HepG2 (cell line): ENCODE results near the gene KATNB1. TPM values are rescaled to one million over a fixed set of nuclear protein-coding genes. Genes with fewer than 3 reads are reported as not detected.

Experiments
- ATAC-seq: fragments of 200-7000 bp; cut with Tn5 transposase; 3 replicates; pipeline ENCODE4 v1.9.1; 2020; ENCODE audit warnings: mild to moderate bottlenecking, moderate library complexity
- BruUV-seq: library from RNA; stranded (reverse); fragments of 400-500 nt; replicated peaks from 2 replicates; lab custom pipeline; 2021; lab: Mats Ljungman, UMichigan
- CTCF ChIA-PET: fragments of 300-600 bp; formaldehyde crosslinking; extraction: SDS; loops from one replicate; lab custom pipeline; 2021; ENCODE audit warnings: low total read pairs, inconsistent platforms, low intra/inter-chr PET ratio; lab: Yijun Ruan, JAX
- POLR2A ChIA-PET: fragments of 350-600 bp; sonication (Branson Sonifier 250); formaldehyde crosslinking; loops from one replicate; lab custom pipeline; 2020; ENCODE audit warnings: antibody characterized with exemption, inconsistent platforms; lab: Yijun Ruan, JAX
- DNase-seq: peaks from one replicate; pipeline ENCODE4 v3.0.0-alpha.2; 2015; ENCODE audit warnings: low spot score
- FAIRE-seq: peaks from 3 replicates; lab custom pipeline; 2011; peaks lifted over from hg19 to GRCh38; lab: Jason Lieb, UNC
- H2AFZ ChIP-seq: one replicate; pipeline ENCODE4 v1.6.1; 2011; ENCODE audit warnings: low read length, inconsistent platforms
- H3K27ac ChIP-seq: fragments of 300-600 bp; 3 replicates; pipeline ENCODE4 v1.8.0; 2011; ENCODE audit warnings: mixed run types, mild to moderate bottlenecking, mixed read lengths, low read length, inconsistent platforms; ENCODE audit not compliant: insufficient read depth; ENCODE audit errors: extremely low read length
- H3K27me3 ChIP-seq, 2 experiments: fragments of 200-600 bp in 1 of 2; 2 replicates in 1 of 2; 3 replicates in 1 of 2; pipeline versions ENCODE4 v1.6.0 to v1.8.0; 2011; ENCODE audit warnings: low read length in 2 of 2, mild to moderate bottlenecking in 2 of 2, moderate library complexity in 2 of 2, inconsistent platforms in 1 of 2; ENCODE audit not compliant: insufficient read depth in 2 of 2, control insufficient read depth in 1 of 2
- H3K36me3 ChIP-seq, 2 experiments: fragments of 200-600 bp in 1 of 2; replicated peaks in 1 of 2; 2 replicates in 1 of 2; 3 replicates in 1 of 2; pipeline versions ENCODE4 v1.5.1 to v1.8.0; 2011; ENCODE audit warnings: low read length in 2 of 2, inconsistent platforms in 1 of 2; ENCODE audit not compliant: insufficient read depth in 2 of 2, control insufficient read depth in 1 of 2
- H3K4me1 ChIP-seq: 2 replicates; pipeline ENCODE4 v1.5.1; 2012; ENCODE audit warnings: low read length, inconsistent platforms; ENCODE audit not compliant: insufficient read depth
- H3K4me2 ChIP-seq: 2 replicates; pipeline ENCODE4 v1.6.0; 2011; ENCODE audit warnings: low read depth, low read length, inconsistent platforms
- H3K4me3 ChIP-seq, 3 experiments: fragments of 200-600 bp in 1 of 3; sonication (generic), shearing (Covaris generic) in 1 of 3; replicated peaks in 1 of 3; 2 replicates each; pipeline ENCODE4 v1.5.1; 2011 to 2016; ENCODE audit warnings: low read length in 3 of 3, inconsistent platforms in 2 of 3, low read depth in 2 of 3, mild to moderate bottlenecking in 2 of 3, control low read depth in 1 of 3, mixed read lengths in 1 of 3; ENCODE audit not compliant: insufficient read depth in 1 of 3
- H3K79me2 ChIP-seq: one replicate; pipeline ENCODE4 v1.6.1; 2011; ENCODE audit warnings: low read length, inconsistent platforms; ENCODE audit not compliant: insufficient read depth
- H3K9ac ChIP-seq: 2 replicates; pipeline ENCODE4 v1.6.0; 2011; ENCODE audit warnings: mild to moderate bottlenecking, low read depth, low read length, inconsistent platforms; ENCODE audit not compliant: insufficient read depth
- H3K9me3 ChIP-seq: 2 replicates; pipeline ENCODE4 v1.5.1; 2012; ENCODE audit warnings: mild to moderate bottlenecking, low read length
- H4K20me1 ChIP-seq: 2 replicates; pipeline ENCODE4 v1.6.0; 2011; ENCODE audit warnings: inconsistent platforms, mild to moderate bottlenecking, low read length, moderate library complexity; ENCODE audit not compliant: insufficient read depth
- FOXC1 ChIP-seq: sonication (generic); formaldehyde crosslinking; IDR thresholded peaks from 2 replicates; pipeline ENCODE4 v1.8.0; 2022; ENCODE audit warnings: mild to moderate bottlenecking, missing genetic modification reagents, borderline replicate concordance
- FOXJ3 ChIP-seq: sonication (generic); formaldehyde crosslinking; IDR thresholded peaks from 2 replicates; pipeline ENCODE4 v1.4.0; 2020; ENCODE audit warnings: missing genetic modification reagents, mild to moderate bottlenecking, borderline replicate concordance
- HNRNPLL ChIP-seq: fragments of 200-400 bp; formaldehyde crosslinking; IDR thresholded peaks from 2 replicates; pipeline ENCODE4 v1.6.1; 2017; ENCODE audit warnings: mild to moderate bottlenecking, low read depth, low read length; ENCODE audit not compliant: poor library complexity, severe bottlenecking
- ISX ChIP-seq: sonication (generic); formaldehyde crosslinking; conservative IDR thresholded peaks from 2 replicates; pipeline ENCODE4 v1.5.0; 2020; ENCODE audit warnings: missing genetic modification reagents
- JARID2 ChIP-seq: sonication (generic); formaldehyde crosslinking; IDR thresholded peaks from 2 replicates; pipeline ENCODE4 v1.8.1; 2023; ENCODE audit warnings: missing genetic modification reagents, inconsistent platforms; ENCODE audit not compliant: insufficient replicate concordance
- NFE2L2 ChIP-seq: fragments of 150-350 bp; IDR thresholded peaks from 2 replicates; pipeline ENCODE4 v1.6.1; 2014; ENCODE audit warnings: low read length
- SALL2 ChIP-seq: sonication (generic); formaldehyde crosslinking; IDR thresholded peaks from 2 replicates; pipeline ENCODE4 v1.8.1; 2023; ENCODE audit warnings: mild to moderate bottlenecking, missing genetic modification reagents, inconsistent platforms
- TEAD3 ChIP-seq: optimal IDR thresholded peaks from 2 replicates; pipeline ENCODE3; 2016; ENCODE audit warnings: borderline replicate concordance
- ZNF687 ChIP-seq: sonication (generic); formaldehyde crosslinking; IDR thresholded peaks from 2 replicates; pipeline ENCODE4 v1.5.1; 2020; ENCODE audit warnings: mild to moderate bottlenecking, missing genetic modification reagents, moderate library complexity
- WGBS: methylation state at CpG from one replicate; pipeline ENCODE4 v1.1.6; 2017; ENCODE audit warnings: low lambda C conversion rate; 5-methylcytosine and 5-hydroxymethylcytosine counted together
- in situ Hi-C: cut with HindIII; loops from 2 replicates; pipeline ENCODE4 v1.10.0; 2017; ENCODE audit warnings: low pct_unique_long_range_greater_than_20kb; ENCODE audit not compliant: extremely low pct_ligation_motif_present
- intact Hi-C: fragments of 100-400 bp; cut with micrococcal nuclease; formaldehyde crosslinking; loops from one replicate; pipeline ENCODE4 v1.10.0; 2022; ENCODE audit not compliant: unreplicated experiment
- polyA plus RNA-seq, 8 experiments: library from polyadenylated mRNA; depleted of rRNA in 3 of 8; stranded (reverse) in 7 of 8; unstranded in 1 of 8; fragments of >200 nt; fragmentation: Illumina TruSeq in 4 of 8; extraction: Trizol in 4 of 8; gene quantifications; 2 replicates each; pipeline versions ENCODE4 v1.2.1 to v1.2.3, GENCODE V29; 2011 to 2016; ENCODE audit warnings: low read depth in 4 of 8, missing spikeins in 1 of 8, mixed read lengths in 1 of 8; ENCODE audit not compliant: insufficient read depth in 1 of 8
- total RNA-seq, 5 experiments: library from RNA; depleted of rRNA; stranded (reverse); fragments of >200 nt; fragmentation: Illumina TruSeq; extraction: Trizol; gene quantifications; 2 replicates each; pipeline ENCODE4 v1.2.3, GENCODE V29; 2016; ENCODE audit warnings: low read depth in 1 of 5

The KATNB1 gene
- total and polyA plus RNA-seq, 2 of the 13 experiments (the other 11 are each of a cell fraction or from before 2014, with no cell fraction given) = 31.5 to 43.5 TPM

GRCh38 chr16:57696240-57696639 lies 39.3 kb upstream of the KATNB1 start:
- no TSS peak for BruUV-seq
- ATAC-seq = no peak
- H3K27ac ChIP-seq = no peak overlapping the region
- no peaks in the 10 kb centered on the region for H3K27me3 ChIP-seq
- no peaks in the 10 kb centered on the region for H3K79me2 ChIP-seq
- no peak overlapping the region; the same call in 1 of the 2 replicates for H3K9ac ChIP-seq
- intact Hi-C loops (no loop called here), in situ Hi-C loops (no loop called here)
- no peak overlapping the region for H2AFZ ChIP-seq
- H3K9me3 ChIP-seq = no peaks in the 10 kb centered on the region
- ChIA-PET POLR2A (interaction anchor here (2.6 kb wide), 1 partner anchor 40 kb away, joined by 19 read pairs; the partner anchor contains the start of gene KATNB1), CTCF (no interaction called here)
- H3K4me3 ChIP-seq = no peak overlapping the region
- H4K20me1 ChIP-seq = no peaks in the 10 kb centered on the region
- no peak for DNase-seq
- H3K4me2 ChIP-seq = no peak overlapping the region
- 61% methylated on average over 6 of the region's 7 CpGs for WGBS
- TF ChIP-seq FOXC1 (CRISPR knock-in tag) (peak; percentile 60; the same call in 1 of the 2 replicates), HNRNPLL (peak; percentile 20), TEAD3 (peak; percentile 28), ISX (CRISPR knock-in tag) (no peak), FOXJ3 (no peak), JARID2 (no peak), NFE2L2 (no peak), SALL2 (no peak), ZNF687 (CRISPR knock-in tag) (0 out of 2 replicates have a peak, but pooled peaks have one; percentile 12)
- no peak for FAIRE-seq
- H3K36me3 ChIP-seq = no peaks in the 10 kb centered on the region
- H3K4me1 ChIP-seq = peaks cover 81% of the 10 kb centered on the region
